Mucosa of gallbladder (tissue), 1 donor: ENCODE measurements around the gene LRRN2. TPM values are rescaled to one million over a fixed set of nuclear protein-coding genes. Genes with fewer than 3 reads are reported as not detected.
"Not testable (repeated sequence)": the region's sequence is repeated elsewhere in the genome, so short reads cannot be mapped to it uniquely, and the experiment has no call there.

Experiments used
- DNase-seq: peaks from one replicate; pipeline ENCODE4 v3.0.0-alpha.2; 2020; ENCODE audit warnings: low spot score
- total RNA-seq: library from RNA; stranded (reverse); gene quantifications from one replicate; pipeline ENCODE4 v1.2.1, GENCODE V29; 2021
- donor health status: DM: no; HTN: no; CAD: no.

The LRRN2 gene
- total RNA-seq, 1 donor from 2014 or later, result 2.4 TPM

GRCh38 chr1:204692841-204693356 lies 7.4 kb upstream of the LRRN2 start:
- DNase-seq, result no peak

DNA sequence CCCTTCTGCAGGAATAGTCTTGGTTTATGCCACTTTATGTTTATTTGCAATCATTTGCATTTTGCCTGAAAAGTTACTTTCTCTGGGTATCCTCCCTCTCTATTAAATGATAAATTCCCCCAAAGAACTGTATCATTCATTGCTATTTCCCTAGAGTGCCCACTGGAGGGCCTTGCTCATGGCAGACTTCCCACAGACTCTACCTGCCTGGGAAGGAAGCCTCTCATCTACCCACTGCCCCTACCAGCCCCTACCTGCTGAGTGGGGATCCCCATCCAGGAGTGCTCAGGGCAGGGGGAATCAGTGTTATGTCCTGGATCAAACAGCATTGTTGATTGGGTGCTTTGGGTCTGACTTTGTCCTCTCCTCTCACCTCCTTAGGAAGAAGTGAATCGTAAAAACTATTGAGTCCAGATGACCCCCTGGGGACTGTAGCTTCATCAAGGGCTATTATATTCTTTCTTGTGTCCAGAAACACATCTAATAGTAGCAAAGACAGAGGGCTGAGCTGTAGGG lies 6.8 kb upstream of the LRRN2 start:
- DNase-seq, result no peak

DNA sequence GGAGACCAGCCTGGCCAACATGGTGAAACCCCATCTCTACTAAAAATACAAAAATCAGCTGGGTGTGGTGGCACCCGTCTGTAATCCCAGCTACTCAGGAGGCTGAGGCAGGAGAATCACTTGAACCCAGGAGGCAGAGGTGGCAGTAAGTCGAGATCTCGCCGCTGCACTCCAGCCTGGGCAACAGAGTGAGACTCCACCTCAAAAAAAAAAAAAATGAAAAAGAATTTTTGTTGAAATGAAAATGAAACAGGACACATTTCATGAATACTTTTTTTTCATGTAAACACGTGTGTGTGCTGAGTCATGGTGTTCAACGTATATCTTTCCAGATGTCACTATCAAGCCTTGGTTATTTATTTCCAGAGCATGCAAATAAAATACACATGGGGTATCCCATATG lies 5.8 kb upstream of the LRRN2 start:
- not testable (repeated sequence) for DNase-seq

GRCh38 chr1:204688776-204689175 lies 3.2 kb upstream of the LRRN2 start:
- DNase-seq, result no peak

- no peak for DNase-seq
Measured at GRCh38 chr1:204688007-204688406, 2.5 kb upstream of the LRRN2 start.

DNA sequence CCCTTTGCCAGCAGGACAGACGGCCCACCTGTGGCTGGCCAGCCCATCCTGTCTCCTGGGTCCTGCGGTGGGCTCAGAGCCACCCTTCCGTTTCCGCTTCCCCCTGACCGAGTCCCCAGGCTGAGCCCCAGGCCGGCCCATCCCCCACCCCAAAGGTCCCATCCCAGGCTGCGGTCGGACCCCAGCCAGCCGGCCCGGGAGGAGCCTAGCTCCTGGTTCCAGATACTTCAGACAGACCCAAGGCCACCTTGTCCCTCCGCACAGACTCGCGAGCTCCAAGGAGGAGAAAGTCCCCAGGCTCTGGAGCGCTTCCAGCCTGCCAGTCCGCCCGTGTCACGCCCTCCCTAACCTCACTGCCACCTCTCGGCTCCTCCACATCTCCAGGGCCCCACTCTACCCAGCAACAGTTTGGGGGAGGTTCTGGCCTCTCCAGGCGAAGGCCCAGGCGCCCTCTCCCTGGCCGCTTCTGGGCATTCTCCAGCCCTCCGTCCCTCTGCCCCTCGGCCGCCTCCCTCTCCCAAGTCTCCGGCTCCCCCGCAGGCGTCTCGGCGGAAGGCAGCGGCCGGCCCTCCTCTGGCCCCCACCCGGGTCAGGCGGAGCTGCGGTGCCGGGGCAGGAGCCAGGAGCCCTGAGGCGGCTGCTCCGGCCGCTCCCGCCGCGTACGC lies 835 bp downstream of the LRRN2 start:
- DNase-seq, result no peak

DNA sequence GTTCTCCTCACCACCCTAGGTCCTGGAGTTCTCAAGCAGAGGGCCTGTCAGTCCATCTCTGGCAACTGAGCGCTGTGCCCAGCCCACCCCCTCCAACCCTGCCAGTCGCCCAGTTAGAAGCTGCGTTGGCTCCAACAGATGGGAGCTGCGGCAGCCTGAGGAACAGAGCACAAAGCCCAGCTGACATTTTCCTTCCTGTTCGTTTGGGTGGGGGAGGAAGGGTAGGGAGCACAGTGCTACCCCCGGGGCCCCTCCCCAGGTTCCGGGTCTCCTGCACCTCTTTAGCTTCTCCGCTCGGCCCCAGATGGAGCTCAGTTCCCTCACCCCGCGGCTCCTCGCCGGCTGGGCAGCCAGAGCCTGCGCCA lies 1.4 kb downstream of the LRRN2 start:
- DNase-seq, result no peak

DNA sequence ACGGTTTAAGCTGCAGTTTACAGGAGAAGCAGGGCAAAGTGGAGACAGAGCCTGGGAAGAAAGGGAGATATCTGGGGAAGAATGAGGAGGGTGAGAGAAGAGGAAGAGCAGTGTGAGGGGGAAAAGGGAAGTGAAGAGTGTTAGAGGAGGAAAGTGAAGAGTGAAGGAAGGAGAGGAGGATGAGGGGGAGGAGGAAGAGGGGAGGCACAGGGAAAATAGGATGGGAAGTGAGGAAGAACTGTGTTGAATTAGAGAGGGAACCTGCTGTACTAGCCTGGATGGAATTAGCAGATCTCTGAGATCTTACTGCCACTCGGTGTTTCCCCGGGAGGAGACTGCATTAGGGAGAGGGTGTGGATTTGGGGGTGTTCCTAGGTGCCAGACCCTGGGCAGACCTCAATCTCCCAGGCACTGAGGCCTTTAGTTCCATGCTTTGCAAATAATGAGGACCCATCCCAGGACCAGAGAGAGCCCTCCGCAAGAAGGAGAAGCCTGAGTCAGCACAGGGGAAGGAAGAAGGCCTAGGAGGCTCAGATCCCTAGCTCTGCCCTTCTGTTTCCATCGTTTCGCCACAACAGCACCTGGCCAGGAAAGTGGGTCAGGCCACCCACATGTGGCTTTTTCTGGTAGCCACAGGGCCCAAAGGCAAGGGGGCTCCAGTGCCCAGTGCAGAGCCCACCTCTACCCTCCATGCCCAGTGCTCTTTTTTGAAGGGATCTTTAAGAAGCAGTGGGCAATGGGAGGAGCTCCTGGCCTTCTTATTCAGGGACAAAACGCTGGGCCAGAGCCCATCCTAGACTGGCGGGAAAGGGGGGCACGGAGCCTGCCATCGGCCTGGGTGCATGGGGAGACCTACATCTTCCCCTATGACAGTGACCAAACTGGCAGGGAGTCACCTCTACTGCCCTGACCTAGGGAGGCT lies 2.0 kb downstream of the LRRN2 start:
- DNase-seq, result no peak

DNA sequence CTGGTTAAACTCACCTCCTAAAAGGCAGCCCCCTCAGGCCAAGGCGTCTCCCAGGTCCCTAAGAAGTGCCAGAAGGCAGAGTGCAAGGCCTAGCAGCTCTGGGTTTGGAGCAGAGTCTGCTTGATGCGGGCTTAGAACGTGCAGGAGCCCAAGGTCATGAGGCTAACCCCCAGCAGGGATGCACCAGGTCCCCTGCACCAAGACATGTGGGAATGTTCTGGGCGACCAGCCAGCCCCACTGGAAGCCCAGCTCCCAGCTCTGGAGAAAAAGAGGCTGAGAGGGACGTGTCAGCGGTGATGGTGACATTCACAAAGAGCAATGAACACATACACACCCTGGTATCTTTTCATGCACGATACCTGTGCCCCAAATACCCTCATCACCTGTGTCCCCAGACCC lies 5.1 kb downstream of the LRRN2 start:
- DNase-seq, result no peak

- no peak for DNase-seq
Measured at GRCh38 chr1:204680051-204680450, 5.5 kb downstream of the LRRN2 start.

- no peak for DNase-seq
Measured at GRCh38 chr1:204678721-204679475, 6.6 kb downstream of the LRRN2 start.

GRCh38 chr1:204677864-204678263 lies 7.7 kb downstream of the LRRN2 start:
- no peak for DNase-seq

- no peak for DNase-seq
Measured at GRCh38 chr1:204676043-204676442, 9.5 kb downstream of the LRRN2 start.

GRCh38 chr1:204673909-204674649 lies 11.5 kb downstream of the LRRN2 start:
- no peak for DNase-seq

DNA sequence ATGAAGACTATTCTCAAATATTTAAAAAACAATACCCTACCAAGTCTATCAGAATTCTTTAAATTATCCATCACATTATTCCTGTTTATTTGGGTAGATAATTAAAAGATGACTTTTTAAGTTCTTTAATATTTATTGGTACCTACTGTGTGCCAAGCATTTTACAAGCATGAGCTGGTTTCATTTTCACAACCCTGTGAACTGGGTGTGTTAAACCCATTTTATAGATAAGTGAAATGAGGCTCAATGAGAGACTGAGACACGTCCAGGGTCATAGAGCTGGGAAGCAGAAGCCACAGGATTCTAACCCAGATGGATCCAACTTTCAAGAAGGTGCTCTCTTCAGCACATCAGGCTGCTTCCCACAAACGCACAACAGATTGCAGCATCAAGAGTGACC lies 12.3 kb downstream of the LRRN2 start:
- DNase-seq, result no peak

GRCh38 chr1:204672482-204673121 lies 12.9 kb downstream of the LRRN2 start:
- DNase-seq, result no peak

DNA sequence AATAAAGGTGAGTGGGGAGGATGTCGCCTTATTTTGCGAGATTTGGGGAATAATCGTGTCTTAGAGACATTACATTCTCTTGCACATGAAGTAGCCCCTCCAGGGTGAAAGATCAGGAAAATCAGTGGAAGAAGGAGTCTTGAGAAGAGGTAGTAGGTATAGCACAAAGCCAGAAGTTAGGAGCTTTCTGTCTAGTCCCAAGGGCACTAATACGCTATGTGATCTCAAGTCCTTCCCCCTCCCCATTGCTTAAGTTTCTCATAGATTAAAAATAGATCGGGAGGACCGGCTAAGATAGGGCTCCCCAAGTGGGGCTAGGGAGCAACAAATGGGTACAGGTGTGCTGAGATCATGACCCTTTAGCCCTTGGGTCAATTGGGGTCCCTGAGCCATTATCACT lies 13.5 kb downstream of the LRRN2 start:
- no peak for DNase-seq

GRCh38 chr1:204670152-204670927 lies 15.2 kb downstream of the LRRN2 start:
- DNase-seq, result no peak

DNA sequence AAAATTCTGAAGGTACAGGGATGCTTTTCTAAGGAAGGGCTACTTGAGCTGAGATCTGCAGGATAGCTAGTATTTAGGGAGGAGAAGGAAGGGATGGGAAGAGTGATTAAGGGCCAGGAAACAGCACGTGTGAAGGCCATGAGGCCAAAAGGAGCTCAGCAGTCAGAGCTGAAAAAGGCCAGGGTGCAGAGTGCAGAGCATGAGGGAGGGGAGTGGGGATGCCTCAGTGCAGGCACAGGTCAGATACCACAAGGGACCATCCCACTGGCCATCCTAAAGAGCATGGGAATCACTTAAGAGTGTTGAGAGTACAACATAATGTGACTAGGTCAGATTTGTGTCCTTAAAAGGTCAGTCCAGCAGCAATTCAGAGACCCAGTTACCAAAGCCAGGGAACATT lies 16.0 kb downstream of the LRRN2 start:
- no peak for DNase-seq

- DNase-seq, result no peak
Measured at GRCh38 chr1:204664384-204664651, 21.2 kb downstream of the LRRN2 start.
